ENCODE measurements around the gene RERE. TPM values are rescaled to one million over a fixed set of nuclear protein-coding genes. Genes with fewer than 3 reads are reported as not detected.

Gene RERE
- total RNA-seq, 1 experiment from 2014 or later, result 73.4 TPM

DNA sequence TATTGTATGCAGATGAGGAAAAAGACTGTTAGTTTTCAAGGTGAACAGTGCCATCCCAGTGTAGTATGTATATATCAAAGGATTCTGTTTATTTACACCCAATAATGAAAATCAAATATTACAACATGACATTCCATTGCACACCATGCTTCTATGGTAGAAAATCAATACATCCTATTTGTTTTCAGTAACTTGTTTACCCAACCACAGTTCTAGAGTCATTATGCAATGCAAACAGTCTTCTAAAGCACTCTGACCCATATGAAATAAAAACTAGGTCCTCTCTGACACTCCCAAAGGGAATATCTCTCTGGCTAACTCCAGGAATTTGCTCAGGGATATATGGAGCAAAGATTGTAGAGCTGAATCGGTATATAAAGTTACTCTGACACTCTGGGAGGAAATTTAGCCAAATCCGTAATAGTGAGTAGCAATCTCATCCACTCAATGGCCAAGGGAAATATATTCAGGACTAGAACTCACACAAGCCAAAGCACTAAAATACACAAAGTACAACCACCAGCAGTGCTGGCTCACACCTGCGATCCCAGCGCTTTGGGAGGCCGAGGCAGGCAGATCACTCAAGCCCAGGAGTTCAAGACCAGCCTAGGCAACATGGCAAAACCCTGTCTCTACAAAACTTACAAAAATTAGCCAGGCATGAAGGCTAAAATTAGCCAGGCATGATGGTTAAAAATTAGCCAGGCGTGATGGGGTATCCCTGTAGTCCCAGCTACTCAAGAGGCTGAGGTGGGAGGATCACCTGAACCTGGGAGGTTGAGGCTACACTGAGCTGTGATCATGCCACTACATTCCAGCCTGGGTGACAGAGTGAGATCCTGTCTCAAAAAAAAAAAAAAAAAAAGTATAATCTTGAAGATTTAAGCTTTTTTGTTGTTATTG is 75.2 kb downstream of the RERE start:
- ChIA-PET POLR2A (ENCODE audit: unreplicated experiment) (no interaction called here), CTCF (no interaction called here)
- Histone ChIP-seq H3K4me3 (no peak overlapping the region), H3K4me1 (replicated peaks; ENCODE audit: insufficient read depth) (peaks cover 24% of the 10 kb centered on the region), H3K9me3 (ENCODE audit: insufficient read depth, low read depth) (no peaks in the 10 kb centered on the region), H3K27ac (no peak overlapping the region), H4K20me1 (ENCODE audit: insufficient read depth) (peaks cover 3% of the 10 kb centered on the region; the same call in 1 of the 2 replicates), H3K4me2 (peak overlapping the region; percentile 36; the same call in 1 of the 2 replicates), H3K9me2 (ENCODE audit: insufficient read depth) (no peaks in the 10 kb centered on the region), H3K36me3 (ENCODE audit: low read depth) (no peaks in the 10 kb centered on the region), H2AFZ (no peak overlapping the region), H3F3A (ENCODE audit: insufficient read depth, low read depth) (0 out of 2 replicates have a peak, but pooled peaks cover 13% of the 10 kb centered on the region), H3K79me2 (ENCODE audit: low read depth) (0 out of 2 replicates have a peak, but pooled peaks cover 6% of the 10 kb centered on the region), H3K27me3 (ENCODE audit: insufficient read depth, low read depth) (no peaks in the 10 kb centered on the region)
- TF ChIP-seq EZH2 (IDR thresholded peaks at IDR 0.05; ENCODE audit: low read depth), result no peak
- TF ChIP-seq, protein P1, sequence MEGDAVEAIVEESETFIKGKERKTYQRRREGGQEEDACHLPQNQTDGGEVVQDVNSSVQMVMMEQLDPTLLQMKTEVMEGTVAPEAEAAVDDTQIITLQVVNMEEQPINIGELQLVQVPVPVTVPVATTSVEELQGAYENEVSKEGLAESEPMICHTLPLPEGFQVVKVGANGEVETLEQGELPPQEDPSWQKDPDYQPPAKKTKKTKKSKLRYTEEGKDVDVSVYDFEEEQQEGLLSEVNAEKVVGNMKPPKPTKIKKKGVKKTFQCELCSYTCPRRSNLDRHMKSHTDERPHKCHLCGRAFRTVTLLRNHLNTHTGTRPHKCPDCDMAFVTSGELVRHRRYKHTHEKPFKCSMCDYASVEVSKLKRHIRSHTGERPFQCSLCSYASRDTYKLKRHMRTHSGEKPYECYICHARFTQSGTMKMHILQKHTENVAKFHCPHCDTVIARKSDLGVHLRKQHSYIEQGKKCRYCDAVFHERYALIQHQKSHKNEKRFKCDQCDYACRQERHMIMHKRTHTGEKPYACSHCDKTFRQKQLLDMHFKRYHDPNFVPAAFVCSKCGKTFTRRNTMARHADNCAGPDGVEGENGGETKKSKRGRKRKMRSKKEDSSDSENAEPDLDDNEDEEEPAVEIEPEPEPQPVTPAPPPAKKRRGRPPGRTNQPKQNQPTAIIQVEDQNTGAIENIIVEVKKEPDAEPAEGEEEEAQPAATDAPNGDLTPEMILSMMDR (conservative IDR thresholded peaks at IDR 0.05), result no peak
- intact Hi-C loops (cut with micrococcal nuclease; ENCODE audit: unreplicated experiment), result no loop called here
- no TSS peak for BruUV-seq (replicated peaks)
- DNase-seq, result peak in 1 of 2 experiments; percentile 74

DNA sequence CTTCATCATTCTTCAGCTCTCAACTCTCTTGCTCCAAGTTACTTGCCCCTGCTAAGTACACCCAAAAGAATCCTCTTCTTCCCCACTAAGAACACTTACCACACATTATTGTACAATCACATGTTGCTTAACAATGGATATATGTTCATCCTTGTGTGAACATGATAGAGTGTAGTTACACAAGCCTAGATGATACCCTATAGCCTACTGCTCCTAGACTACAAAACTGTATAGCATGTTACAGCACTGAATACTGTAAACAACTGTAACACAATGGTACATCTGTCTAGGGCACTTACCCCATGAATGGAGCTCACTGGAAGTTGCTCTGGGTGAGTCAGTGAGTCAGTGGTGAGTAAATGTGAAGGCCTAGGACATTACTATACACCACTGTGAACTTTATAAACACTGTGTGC is 77.4 kb downstream of the RERE start:
- Histone ChIP-seq H3K4me1 (replicated peaks; ENCODE audit: insufficient read depth) (peaks cover 24% of the 10 kb centered on the region), H3K27me3 (ENCODE audit: insufficient read depth, low read depth) (no peaks in the 10 kb centered on the region), H4K20me1 (ENCODE audit: insufficient read depth) (peaks cover 3% of the 10 kb centered on the region; the same call in 1 of the 2 replicates), H3K4me3 (no peak overlapping the region; the same call in 1 of the 2 replicates), H3K36me3 (ENCODE audit: low read depth) (no peaks in the 10 kb centered on the region), H2AFZ (no peak overlapping the region), H3K79me2 (ENCODE audit: low read depth) (0 out of 2 replicates have a peak, but pooled peaks cover 6% of the 10 kb centered on the region), H3F3A (ENCODE audit: insufficient read depth, low read depth) (0 out of 2 replicates have a peak, but pooled peaks cover 13% of the 10 kb centered on the region), H3K27ac (no peak overlapping the region), H3K4me2 (no peak overlapping the region), H3K9me3 (ENCODE audit: insufficient read depth, low read depth) (no peaks in the 10 kb centered on the region), H3K9me2 (ENCODE audit: insufficient read depth) (no peaks in the 10 kb centered on the region)
- no peak for TF ChIP-seq EZH2 (IDR thresholded peaks at IDR 0.05; ENCODE audit: low read depth)
- TF ChIP-seq, protein P1 (conservative IDR thresholded peaks at IDR 0.05), result no peak
- intact Hi-C loops (cut with micrococcal nuclease; ENCODE audit: unreplicated experiment), result no loop called here
- POLR2A ChIA-PET (ENCODE audit: unreplicated experiment), result no interaction called here
- CTCF ChIA-PET, result no interaction called here
- peak in 1 of 2 experiments; percentile 64 for DNase-seq
- BruUV-seq (replicated peaks), result no TSS peak

DNA sequence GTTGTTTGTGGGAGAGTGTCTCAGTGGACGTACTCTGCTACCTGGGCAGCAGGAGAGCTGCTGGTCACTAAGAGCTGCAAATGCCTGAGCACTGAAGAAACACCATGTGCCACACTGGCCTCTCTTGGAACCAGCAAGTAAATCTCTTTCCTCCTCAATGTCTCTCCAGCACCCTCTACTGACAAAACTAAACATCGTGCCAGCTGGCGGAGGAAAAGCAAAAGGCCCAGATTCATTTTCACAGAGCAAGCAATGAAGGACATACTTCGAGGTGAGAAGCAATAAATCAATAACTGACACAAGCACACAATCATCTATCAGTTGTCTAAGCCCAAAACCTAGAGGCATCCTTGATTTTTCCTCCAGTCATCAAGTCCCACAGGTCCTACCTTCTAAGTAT is 78.1 kb downstream of the RERE start:
- Histone ChIP-seq H2AFZ (no peak overlapping the region), H3K27me3 (ENCODE audit: insufficient read depth, low read depth) (no peaks in the 10 kb centered on the region), H3K36me3 (ENCODE audit: low read depth) (no peaks in the 10 kb centered on the region), H3K9me2 (ENCODE audit: insufficient read depth) (no peaks in the 10 kb centered on the region), H3K9me3 (ENCODE audit: insufficient read depth, low read depth) (no peaks in the 10 kb centered on the region), H3K4me3 (no peak overlapping the region), H3K27ac (no peak overlapping the region), H3F3A (ENCODE audit: insufficient read depth, low read depth) (0 out of 2 replicates have a peak, but pooled peaks cover 15% of the 10 kb centered on the region), H3K79me2 (ENCODE audit: low read depth) (0 out of 2 replicates have a peak, but pooled peaks cover 6% of the 10 kb centered on the region), H4K20me1 (ENCODE audit: insufficient read depth) (peaks cover 3% of the 10 kb centered on the region; the same call in 1 of the 2 replicates), H3K4me1 (replicated peaks; ENCODE audit: insufficient read depth) (peaks cover 24% of the 10 kb centered on the region), H3K4me2 (no peak overlapping the region)
- ChIA-PET POLR2A (ENCODE audit: unreplicated experiment) (interaction anchor here (0.6 kb wide), 1 partner anchor 815 kb away, joined by 3 read pairs; no protein-coding TSS in a partner anchor), CTCF (no interaction called here)
- BruUV-seq (replicated peaks), result no TSS peak
- intact Hi-C loops (cut with micrococcal nuclease; ENCODE audit: unreplicated experiment), result no loop called here
- no peak for DNase-seq
- TF ChIP-seq, protein P1 (conservative IDR thresholded peaks at IDR 0.05), result 0 out of 2 replicates have a peak, but pooled peaks have one; percentile 12
- no peak for TF ChIP-seq EZH2 (IDR thresholded peaks at IDR 0.05; ENCODE audit: low read depth)

Data from PC-9 (cell line).